Thyroid gland (tissue), 4 donors: ENCODE results near the gene EFNA5.

Experiments used
- POLR2A ChIP-seq, 2 donors: fragments of 450-650 bp; IDR thresholded peaks; one replicate each; pipeline ENCODE4 v1.6.1; 2017; ENCODE audit warnings: antibody characterized with exemption in 2 of 2, mild to moderate bottlenecking in 2 of 2, moderate library complexity in 1 of 2
- TF ChIP-seq, protein P1 (sequence below), 6 experiments: fragments of 200-600 bp in 3 of 6; fragments of 450-650 bp in 3 of 6; sonication (generic) in 3 of 6; IDR thresholded peaks; one replicate each; pipeline ENCODE4 v1.5.1; 2016 to 2019; ENCODE audit warnings: antibody characterized with exemption in 6 of 6, mild to moderate bottlenecking in 2 of 6, inconsistent platforms in 1 of 6, moderate library complexity in 1 of 6

DNA sequence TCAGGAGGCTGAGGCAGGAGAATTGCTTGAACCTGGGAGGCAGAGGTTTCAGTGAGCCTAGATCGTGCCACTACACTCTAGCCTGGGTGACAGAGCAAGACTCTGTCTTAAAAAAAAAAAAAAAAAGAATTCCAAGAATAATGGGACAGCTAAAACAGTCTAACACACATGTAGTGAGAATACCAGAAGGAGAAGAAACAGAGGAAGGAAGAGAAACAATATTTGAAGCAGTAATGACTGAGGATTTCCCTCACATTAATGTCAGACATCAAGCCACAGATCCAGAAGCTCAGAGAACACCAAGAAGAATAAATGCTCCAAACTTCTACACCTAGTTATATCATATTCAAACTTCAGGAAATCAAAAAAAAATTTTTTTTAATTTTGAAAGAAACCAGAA lies 47.1 kb upstream of the EFNA5 start:
- TF ChIP-seq, protein P1, sequence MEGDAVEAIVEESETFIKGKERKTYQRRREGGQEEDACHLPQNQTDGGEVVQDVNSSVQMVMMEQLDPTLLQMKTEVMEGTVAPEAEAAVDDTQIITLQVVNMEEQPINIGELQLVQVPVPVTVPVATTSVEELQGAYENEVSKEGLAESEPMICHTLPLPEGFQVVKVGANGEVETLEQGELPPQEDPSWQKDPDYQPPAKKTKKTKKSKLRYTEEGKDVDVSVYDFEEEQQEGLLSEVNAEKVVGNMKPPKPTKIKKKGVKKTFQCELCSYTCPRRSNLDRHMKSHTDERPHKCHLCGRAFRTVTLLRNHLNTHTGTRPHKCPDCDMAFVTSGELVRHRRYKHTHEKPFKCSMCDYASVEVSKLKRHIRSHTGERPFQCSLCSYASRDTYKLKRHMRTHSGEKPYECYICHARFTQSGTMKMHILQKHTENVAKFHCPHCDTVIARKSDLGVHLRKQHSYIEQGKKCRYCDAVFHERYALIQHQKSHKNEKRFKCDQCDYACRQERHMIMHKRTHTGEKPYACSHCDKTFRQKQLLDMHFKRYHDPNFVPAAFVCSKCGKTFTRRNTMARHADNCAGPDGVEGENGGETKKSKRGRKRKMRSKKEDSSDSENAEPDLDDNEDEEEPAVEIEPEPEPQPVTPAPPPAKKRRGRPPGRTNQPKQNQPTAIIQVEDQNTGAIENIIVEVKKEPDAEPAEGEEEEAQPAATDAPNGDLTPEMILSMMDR (IDR thresholded peaks at IDR 0.05), result no peak
- no peak for TF ChIP-seq POLR2A (IDR thresholded peaks at IDR 0.05)
